Activated CD8-positive, alpha-beta memory T cell treated with anti-CD3 and anti-CD28 coated beads, Interleukin-2, amount 50 U/mL, for 24 hours (primary cell): ENCODE measurements around the gene EFNA1.

Source experiments
- DNase-seq: peaks from one replicate; pipeline ENCODE4 v3.0.0-alpha.2; 2020; ENCODE audit errors: extremely low read depth

Gene EFNA1

GRCh38 chr1:155127105-155127966, at the start of gene EFNA1:
TSS of gene EFNA1 (plus strand) at chr1:155127876. CDS start at chr1:155127978, 102 bp downstream.
- DNase-seq: no peak

GRCh38 chr1:155078469-155079209, 49.0 kb upstream of the EFNA1 start, which contains the start of gene EFNA3:
TSS of gene EFNA3 (plus strand) at chr1:155078837. CDS start at chr1:155078942, 105 bp downstream.
- no peak for DNase-seq

GRCh38 chr1:155079210-155079486, 48.5 kb upstream of the EFNA1 start:
- DNase-seq: no peak

- DNase-seq: no peak
Measured at GRCh38 chr1:155079487-155080311, 48.0 kb upstream of the EFNA1 start.

- DNase-seq: no peak
Measured at GRCh38 chr1:155080312-155081228, 47.1 kb upstream of the EFNA1 start.

- DNase-seq: no peak
Measured at GRCh38 chr1:155081472-155082300, 46.0 kb upstream of the EFNA1 start.

GRCh38 chr1:155082301-155083051, 45.2 kb upstream of the EFNA1 start:
- DNase-seq: no peak

GRCh38 chr1:155083052-155083541, 44.6 kb upstream of the EFNA1 start:
- DNase-seq: no peak

- DNase-seq: no peak
Measured at GRCh38 chr1:155083865-155084721, 43.6 kb upstream of the EFNA1 start.

GRCh38 chr1:155084722-155085503, 42.8 kb upstream of the EFNA1 start:
- peak; percentile 73 for DNase-seq

- peak; percentile 49 for DNase-seq
Measured at GRCh38 chr1:155085504-155086127, 42.1 kb upstream of the EFNA1 start.

GRCh38 chr1:155086128-155086741, 41.4 kb upstream of the EFNA1 start:
- peak; percentile 41 for DNase-seq

GRCh38 chr1:155086856-155087535, 40.7 kb upstream of the EFNA1 start:
- DNase-seq: no peak

- peak; percentile 56 for DNase-seq
Measured at GRCh38 chr1:155091071-155092051, 36.3 kb upstream of the EFNA1 start.

- DNase-seq: no peak
Measured at GRCh38 chr1:155092131-155092530, 35.5 kb upstream of the EFNA1 start.
